C4-2B (cell line): Measurements from ENCODE around the gene DYRK1A.

Experiments used
- CTCF ChIP-seq: fragments of 450-650 bp; conservative IDR thresholded peaks from 2 replicates; pipeline ENCODE4 v1.5.1; 2017; ENCODE audit warnings: mild to moderate bottlenecking
- ZFX ChIP-seq: fragments of 450-650 bp; IDR thresholded peaks from 2 replicates; pipeline ENCODE4 v1.6.1; 2017

DNA sequence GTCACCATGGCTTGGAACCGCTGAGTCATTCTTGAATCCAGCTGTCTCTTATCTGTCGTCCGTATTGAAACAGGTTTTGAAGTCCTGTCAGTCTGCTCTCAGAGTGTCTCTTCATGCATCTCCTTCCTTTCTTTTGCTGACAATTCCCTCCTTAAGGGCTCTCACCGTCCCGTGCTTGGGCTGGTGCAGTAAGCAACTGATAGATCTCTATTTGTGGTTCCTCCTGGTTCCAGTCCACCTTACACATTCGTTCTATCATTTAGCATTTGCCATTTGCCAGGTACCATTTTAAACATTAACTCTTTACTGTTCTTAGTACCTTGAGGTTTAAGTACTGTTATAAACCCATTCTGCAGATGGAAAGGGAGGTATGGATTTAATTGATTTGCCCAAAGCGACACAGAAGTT lies 88.9 kb downstream of the DYRK1A start:
- TF ChIP-seq CTCF (no peak), ZFX (no peak)
